Fibroblast of lung (primary cell): ENCODE data around the gene NEGR1.

Source experiments
- CTCF ChIP-seq, 2 donors: IDR thresholded peaks in 1 of 2; conservative IDR thresholded peaks in 1 of 2; 1 replicate in 1 of 2; 2 replicates in 1 of 2; pipeline ENCODE4 v1.5.1; 2011 to 2012; ENCODE audit warnings: low read length in 2 of 2, control low read depth in 1 of 2, inconsistent platforms in 1 of 2, low read depth in 1 of 2, mild to moderate bottlenecking in 1 of 2
- EZH2 ChIP-seq: IDR thresholded peaks from 2 replicates; pipeline ENCODE4 v1.5.1; 2012; ENCODE audit warnings: low read length, control low read depth, mild to moderate bottlenecking; ENCODE audit errors: missing control alignments

GRCh38 chr1:71362691-71363090 lies 919.6 kb downstream of the NEGR1 start:
- TF ChIP-seq EZH2 (no peak), CTCF (conservative IDR thresholded peaks at IDR 0.05 in 1 of 2, IDR thresholded peaks at IDR 0.05 in 1 of 2; ENCODE audit: low read depth in 1 of 2, low read length in 2 of 2) (no peak)
